ENCODE data around the gene SPRYD4.

The SPRYD4 gene

DNA sequence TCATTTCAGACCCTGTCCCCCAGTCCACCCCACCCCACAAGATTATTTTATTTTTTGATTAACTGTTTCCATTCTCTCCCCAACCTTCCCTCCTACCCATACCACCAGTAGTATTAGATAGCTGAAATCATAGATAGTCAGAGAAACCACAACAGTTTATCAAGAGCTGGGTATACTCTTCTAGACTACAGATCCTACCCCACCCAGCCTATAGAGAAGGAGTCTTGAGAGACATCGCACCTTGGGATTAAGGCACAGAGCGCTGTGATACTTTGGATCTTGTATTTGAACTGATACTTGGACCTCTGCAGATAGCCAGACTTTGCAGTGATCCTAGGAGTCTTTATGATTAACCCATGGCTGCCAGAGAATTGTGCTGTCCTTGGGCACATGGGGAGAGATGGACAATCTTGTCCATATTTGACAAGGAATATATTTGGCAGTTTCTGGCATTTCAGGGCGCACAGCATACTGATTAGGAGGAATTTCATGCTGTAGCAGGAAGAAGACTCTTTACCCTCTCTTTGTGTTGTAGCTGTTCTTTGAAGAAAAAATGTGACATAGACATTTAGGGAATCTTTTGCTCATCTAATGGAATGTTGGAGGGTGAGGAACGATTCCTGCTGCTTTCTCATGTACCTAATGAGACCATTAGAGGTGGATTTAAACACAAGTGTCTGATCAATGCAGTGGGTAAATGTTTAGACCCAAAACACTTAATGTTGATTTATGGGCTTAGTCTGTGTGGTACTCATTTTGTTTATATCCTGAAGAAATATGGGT, 54.2 kb downstream of the SPRYD4 start:
- H3K4me3 ChIP-seq (ENCODE audit: low read depth, low read length) = peak overlapping the region; percentile 67
- TF ChIP-seq, protein P1, sequence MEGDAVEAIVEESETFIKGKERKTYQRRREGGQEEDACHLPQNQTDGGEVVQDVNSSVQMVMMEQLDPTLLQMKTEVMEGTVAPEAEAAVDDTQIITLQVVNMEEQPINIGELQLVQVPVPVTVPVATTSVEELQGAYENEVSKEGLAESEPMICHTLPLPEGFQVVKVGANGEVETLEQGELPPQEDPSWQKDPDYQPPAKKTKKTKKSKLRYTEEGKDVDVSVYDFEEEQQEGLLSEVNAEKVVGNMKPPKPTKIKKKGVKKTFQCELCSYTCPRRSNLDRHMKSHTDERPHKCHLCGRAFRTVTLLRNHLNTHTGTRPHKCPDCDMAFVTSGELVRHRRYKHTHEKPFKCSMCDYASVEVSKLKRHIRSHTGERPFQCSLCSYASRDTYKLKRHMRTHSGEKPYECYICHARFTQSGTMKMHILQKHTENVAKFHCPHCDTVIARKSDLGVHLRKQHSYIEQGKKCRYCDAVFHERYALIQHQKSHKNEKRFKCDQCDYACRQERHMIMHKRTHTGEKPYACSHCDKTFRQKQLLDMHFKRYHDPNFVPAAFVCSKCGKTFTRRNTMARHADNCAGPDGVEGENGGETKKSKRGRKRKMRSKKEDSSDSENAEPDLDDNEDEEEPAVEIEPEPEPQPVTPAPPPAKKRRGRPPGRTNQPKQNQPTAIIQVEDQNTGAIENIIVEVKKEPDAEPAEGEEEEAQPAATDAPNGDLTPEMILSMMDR (IDR thresholded peaks at IDR 0.05; ENCODE audit: low read depth, low read length, missing control alignments) = no peak
- no peak for DNase-seq (ENCODE audit: low read depth)

DNA sequence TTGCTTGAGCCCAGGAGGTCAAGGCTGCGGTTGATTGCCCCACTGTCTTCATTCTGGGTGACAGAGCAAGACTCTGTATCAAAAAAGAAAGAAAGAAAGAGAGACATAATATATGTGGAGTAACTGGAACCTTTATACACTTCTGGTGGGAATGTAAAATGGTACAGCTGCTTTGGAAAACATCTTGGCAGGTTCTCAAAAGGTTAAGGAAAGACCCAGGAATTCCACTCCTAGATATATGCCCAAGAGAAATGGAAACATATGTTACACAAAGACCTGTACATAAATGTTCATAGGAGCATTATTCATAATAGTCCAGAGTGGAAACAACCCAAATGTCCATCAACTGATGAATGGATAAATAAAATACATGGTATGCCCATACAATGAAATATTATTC, 60.5 kb downstream of the SPRYD4 start:
- no peak overlapping the region for H3K4me3 ChIP-seq (ENCODE audit: low read depth, low read length)
- TF ChIP-seq, protein P1 (IDR thresholded peaks at IDR 0.05; ENCODE audit: low read depth, low read length, missing control alignments) = no peak
- DNase-seq (ENCODE audit: low read depth) = no peak

Measured in GM12864 (cell line).